NCI-H1694 treated with DMSO at 0.1 percent for 48 hours (cell line): ENCODE measurements around the gene SNX33.

ENCODE experiments used
- DNase-seq: peaks from one replicate; lab custom pipeline; 2025; lab: John Stamatoyannopoulos, UW

The SNX33 gene

DNA sequence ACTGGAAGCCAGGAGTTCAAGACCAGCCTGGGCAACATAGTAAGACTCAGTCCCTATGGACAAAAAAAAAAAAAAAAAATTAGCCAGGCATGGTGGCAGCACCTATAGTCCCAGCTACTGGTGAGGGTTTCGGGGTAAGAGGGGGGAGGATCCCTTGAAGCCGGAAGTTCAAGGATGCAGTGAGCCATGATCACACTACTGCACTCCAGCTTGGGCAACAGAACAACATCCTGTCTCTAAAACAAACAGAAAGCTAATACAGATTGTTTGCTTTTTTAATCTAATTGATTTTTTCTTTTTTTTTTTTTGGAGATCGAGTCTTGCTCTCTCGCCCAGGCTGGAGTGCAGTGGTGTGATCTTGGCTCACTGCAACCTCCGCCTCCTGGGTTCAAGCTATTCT is 6.1 kb upstream of the SNX33 start:
- no peak for DNase-seq

DNA sequence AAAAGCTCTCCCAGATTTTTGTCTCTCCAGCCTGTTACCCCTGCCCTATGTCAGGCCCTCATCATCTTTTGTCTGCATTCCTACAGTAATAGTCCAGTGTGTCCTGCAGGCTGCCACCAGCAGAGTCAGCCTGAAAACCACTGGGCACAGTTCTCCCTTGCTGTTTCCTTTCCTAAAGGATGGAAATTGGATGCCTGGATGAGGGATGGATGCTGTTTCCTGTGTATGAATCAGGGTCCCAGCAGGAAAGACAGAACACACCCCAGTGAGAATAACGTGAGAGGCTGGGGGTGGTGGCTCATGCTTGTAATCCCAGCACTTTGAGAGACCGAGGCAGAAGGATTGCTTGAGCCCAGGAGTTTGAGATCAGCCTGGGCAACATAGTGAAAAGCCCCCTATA is 3.3 kb upstream of the SNX33 start:
- DNase-seq: no peak

DNA sequence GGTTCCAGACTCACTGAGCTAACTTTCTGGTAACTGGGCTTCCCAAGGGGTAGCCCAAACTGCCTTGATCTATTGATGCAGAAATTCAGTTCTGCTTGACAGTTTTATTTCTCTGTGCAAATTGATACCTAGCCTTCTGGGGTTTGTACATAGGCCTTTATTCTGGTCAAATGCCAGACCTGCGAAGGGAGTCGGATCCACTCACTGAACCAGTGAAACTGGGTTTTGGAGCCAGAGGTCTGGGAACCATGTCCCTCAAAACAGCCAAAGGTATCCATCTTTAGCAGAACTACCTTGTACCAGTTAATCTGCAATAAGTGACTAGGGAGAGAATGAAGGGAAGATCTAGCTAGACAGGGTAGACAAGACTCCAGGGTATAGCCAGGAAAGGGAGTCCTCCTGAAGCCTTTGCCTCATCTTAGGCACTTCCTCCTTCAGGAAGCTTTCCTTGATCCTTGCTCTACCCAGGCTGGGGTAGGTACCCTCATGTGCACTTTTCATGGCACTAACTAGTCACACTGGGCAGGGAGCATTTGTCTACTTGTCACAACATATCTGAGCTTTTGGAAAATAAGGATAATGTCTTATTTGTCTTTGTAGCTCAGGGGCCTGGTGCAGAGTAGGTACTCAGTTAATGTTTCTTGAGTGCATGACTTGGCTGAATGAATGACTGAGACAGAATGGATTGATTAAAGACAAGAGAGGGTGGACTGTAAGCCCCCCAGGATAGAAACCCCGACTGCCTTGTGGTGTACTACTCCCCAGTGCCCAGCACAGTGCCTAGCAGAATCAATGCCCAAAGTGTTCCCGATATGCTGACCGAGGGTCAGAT is 1.4 kb upstream of the SNX33 start:
- DNase-seq: no peak

DNA sequence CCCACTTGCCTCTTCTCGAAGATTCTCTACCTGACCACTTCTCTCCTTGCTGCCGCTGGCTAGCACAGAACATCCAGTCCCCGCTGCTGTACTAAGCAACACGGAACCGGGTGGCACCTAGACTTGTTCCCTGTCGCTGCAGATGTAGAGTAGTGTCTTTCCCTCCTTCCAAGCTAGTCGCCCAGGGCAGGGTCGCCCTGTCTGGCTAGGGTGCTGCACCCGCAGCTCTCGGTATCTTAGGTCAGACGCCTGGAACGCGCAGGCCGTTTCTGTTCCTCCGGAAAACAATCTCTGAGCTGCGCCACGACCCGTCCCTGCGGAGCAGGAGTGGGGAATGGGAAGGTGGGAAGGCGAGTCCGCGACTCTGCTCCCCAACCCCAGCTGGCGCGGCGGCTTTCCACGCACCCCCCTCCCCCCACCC is 758 bp upstream of the SNX33 start:
- no peak for DNase-seq

DNA sequence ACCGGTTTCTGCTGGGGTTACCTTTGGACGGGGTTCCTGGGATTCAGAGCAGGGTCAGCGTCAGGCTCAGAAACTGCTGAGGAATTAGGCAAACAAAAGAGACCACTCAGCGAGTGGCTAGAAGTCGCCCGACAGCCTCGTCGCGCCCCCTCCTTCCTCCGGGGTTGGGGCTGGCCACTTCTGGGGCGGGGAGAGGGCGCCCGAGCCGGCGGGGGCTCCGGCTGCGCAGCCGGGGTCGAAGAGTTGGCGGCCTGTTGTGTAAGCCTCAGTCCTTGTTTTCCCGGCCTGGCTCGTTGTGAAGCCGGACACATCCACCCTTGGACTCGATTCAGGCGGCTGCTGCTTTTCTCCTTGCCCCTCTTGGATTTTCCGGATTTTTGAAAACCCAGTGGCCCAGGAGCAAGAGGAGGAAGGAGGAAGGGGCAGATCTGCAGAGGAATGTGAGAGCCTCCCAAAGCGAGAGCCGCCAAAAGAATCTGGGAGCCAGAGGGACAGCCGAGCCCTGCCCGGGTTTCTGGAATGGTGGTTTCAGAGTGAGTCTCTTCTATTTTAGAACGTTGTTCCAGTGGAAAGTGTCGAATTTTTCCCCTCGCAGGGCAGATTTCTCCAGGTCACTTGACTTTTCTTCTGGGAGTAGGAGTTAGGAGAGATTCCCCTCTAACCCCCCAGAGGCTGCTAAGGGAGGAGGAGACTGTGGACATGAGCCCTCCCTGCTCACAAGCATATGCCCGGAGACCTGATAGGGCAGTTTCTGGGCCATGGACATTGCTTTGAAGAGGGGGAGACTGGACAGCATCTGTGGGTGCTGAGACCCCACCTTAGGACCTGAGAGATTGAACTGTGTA is 666 bp downstream of the SNX33 start:
- no peak for DNase-seq

- DNase-seq: no peak
Observed at GRCh38 chr15:75649045-75649761, 1.5 kb downstream of the SNX33 start.

- no peak for DNase-seq
Observed at GRCh38 chr15:75649848-75650247, 2.1 kb downstream of the SNX33 start.

- no peak for DNase-seq
Observed at GRCh38 chr15:75650908-75651809, 3.4 kb downstream of the SNX33 start.

DNA sequence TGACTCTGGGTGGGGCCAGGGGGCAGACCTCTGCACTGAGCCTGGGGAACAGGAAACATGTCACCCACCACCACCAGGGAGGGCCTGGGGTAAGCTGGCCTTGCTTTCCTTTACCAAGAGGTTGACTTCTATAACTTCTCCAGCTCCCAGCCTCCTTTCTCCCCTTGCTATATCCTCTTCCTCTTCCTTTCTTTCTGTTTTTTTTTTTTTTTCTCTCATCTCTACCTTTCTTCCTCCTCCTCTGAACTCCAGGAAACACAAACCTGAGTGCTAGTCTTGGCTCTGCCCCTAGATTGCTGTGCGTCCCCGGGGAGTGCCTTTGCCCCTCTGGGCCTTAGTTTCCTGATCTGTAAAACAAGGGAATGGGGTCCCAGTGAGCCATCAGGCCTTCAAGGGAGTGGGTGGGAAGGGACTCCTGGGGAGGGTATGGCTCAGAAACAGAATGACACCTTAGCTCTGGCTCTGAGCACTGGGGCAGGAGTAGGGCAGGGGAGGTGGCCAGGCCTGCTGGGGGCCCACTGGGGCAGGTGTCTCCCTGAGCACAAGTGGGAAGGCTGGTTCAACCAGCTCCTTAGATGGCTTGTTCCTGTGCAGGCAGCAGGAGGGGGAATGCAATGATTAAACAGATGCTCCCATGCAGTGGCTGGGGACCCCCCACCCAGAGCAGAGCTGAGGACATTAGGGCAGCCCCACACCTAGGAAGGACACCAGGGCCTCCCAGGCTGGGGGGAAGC is 4.3 kb downstream of the SNX33 start:
- no peak for DNase-seq

GRCh38 chr15:75653347-75653913 is 5.7 kb downstream of the SNX33 start:
- no peak for DNase-seq

GRCh38 chr15:75654201-75654907 is 6.6 kb downstream of the SNX33 start:
- DNase-seq: no peak

GRCh38 chr15:75655931-75656330 is 8.2 kb downstream of the SNX33 start:
- DNase-seq: peak; percentile 65

DNA sequence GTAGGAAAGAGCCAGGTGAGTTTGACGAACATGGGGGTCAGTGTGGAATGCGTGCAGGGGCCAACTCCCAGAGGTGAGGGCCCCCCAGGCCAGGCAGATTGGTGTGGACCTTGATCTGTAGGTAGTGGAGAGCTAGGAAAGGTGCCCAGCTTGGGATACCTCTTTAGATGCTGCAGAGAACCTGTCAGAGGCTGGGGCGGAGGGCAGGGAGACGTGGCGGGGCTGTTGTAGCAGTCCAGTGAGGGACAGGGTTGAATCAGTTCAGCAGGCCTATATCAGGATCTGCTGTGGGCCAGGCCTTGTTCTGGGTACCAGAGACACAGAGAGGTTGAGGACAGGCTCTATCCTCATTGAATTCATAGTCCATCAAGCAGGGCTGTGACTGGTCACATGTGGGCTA is 8.6 kb downstream of the SNX33 start:
- DNase-seq: no peak

DNA sequence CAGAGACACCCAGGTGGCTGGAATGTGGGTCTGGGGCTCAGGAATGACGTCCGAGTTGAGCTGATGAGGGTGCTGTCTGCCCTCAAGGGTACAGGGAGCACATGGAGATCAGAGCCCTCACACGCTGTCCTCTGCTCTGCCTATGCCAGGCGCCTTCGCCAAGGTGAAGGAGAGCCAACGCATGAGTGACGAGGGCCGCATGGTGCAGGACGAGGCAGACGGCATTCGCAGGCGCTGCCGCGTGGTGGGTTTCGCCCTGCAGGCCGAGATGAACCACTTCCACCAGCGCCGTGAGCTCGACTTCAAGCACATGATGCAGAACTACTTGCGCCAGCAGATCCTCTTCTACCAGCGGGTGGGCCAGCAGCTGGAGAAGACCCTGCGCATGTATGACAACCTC is 9.1 kb downstream of the SNX33 start:
- no peak for DNase-seq

DNA sequence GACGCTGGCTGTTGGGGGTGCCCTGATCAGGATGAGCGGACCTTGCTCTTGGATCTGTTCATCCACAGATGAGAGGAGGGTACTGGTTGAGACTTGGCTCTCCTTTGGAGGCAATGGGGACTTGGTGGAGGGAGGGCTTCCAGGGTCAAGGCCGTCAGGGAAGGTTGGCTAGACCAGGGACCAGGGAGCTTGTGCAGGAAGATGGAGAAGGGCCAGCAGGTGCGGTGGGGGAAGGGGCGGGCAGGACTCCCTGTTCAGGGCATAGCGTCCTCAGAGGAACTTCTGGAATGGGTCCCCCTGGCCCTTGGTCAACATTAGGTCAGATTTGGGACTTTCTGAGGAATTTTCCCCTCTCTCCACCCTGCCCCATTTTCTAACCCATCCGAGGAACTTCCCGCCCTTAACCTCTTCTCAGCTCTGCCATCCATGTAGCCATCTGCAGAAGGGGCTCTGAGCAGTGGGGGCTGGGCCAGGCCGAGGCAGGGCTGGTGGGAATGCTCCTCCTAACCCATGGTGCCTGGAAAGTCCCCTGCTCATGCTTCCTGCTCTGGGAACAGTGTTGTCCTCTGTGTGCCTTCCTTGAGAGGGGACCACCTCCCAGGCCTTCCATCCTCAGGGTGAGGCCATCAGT is 11.5 kb downstream of the SNX33 start:
- DNase-seq: no peak

- DNase-seq: peak; percentile 61
Observed at GRCh38 chr15:75659928-75660645, 12.4 kb downstream of the SNX33 start.

GRCh38 chr15:75661100-75661755 is 13.5 kb downstream of the SNX33 start:
- no peak for DNase-seq

DNA sequence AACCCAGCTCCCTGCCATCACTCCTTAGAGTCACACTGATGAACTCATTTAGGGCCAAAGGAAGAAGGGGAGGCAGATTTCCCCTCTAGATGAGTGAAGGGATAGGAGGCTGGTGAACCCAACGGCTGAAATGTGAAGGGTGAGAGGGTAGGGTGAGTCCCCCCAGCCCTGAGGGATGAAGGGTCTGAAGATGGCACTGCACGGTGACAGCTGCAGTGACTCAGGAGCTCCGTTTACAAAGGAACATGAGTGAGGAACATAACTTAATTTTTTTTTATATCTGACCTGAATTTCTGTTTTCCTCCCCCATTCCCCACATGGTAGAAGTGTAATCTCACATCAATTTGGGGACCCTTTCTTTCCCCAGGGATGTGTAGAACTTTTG is 14.0 kb downstream of the SNX33 start:
- DNase-seq: no peak
